CD14-positive monocyte (primary cell): ENCODE results near the gene LHB. TPM values are rescaled to one million over a fixed set of nuclear protein-coding genes. Genes with fewer than 3 reads are reported as not detected.
A peak's percentile ranks its signal among the peaks of the same experiment; 100 is the strongest.

ENCODE experiments used
- DNase-seq, 3 donors: peaks; one replicate each; pipeline ENCODE4 v3.0.0-alpha.2; 2011 to 2022
- H2AFZ ChIP-seq: 2 replicates; pipeline ENCODE4 v1.6.0; 2012; ENCODE audit warnings: mild to moderate bottlenecking, low read depth, low read length, inconsistent platforms; ENCODE audit not compliant: insufficient read depth, poor library complexity, severe bottlenecking
- H3K27ac ChIP-seq, 2 donors: 1 replicate in 1 of 2; 2 replicates in 1 of 2; pipeline ENCODE4 v1.5.1; 2012 to 2013; ENCODE audit warnings: low read length in 2 of 2, control low read depth in 1 of 2, inconsistent platforms in 1 of 2, low read depth in 1 of 2, mild to moderate bottlenecking in 1 of 2
- H3K27me3 ChIP-seq, 2 donors: one replicate each; pipeline versions ENCODE4 v1.6.0 to v1.6.1; 2011 to 2013; ENCODE audit warnings: low read length in 2 of 2; ENCODE audit not compliant: control insufficient read depth in 2 of 2, insufficient read depth in 2 of 2
- H3K36me3 ChIP-seq, 2 donors: replicated peaks in 1 of 2; 1 replicate in 1 of 2; 2 replicates in 1 of 2; pipeline versions ENCODE4 v1.5.1 to v1.6.1; 2012 to 2013; ENCODE audit warnings: low read length in 2 of 2, control low read depth in 1 of 2, inconsistent platforms in 1 of 2, mild to moderate bottlenecking in 1 of 2; ENCODE audit not compliant: insufficient read depth in 2 of 2, control insufficient read depth in 1 of 2
- H3K4me1 ChIP-seq, 2 donors: 1 replicate in 1 of 2; 2 replicates in 1 of 2; pipeline versions ENCODE4 v1.5.1 to v1.6.1; 2012 to 2013; ENCODE audit warnings: low read length in 2 of 2, control low read depth in 1 of 2, inconsistent platforms in 1 of 2, mild to moderate bottlenecking in 1 of 2, moderate library complexity in 1 of 2; ENCODE audit not compliant: insufficient read depth in 2 of 2, control insufficient read depth in 1 of 2
- H3K4me2 ChIP-seq: replicated peaks from 2 replicates; pipeline ENCODE3; 2012; ENCODE audit warnings: low read length, moderate library complexity, mild to moderate bottlenecking; ENCODE audit not compliant: poor library complexity, severe bottlenecking; ENCODE audit errors: extremely low read depth
- H3K4me3 ChIP-seq, 3 experiments: fragments of 200-600 bp in 1 of 3; sonication (generic) in 1 of 3; replicated peaks in 1 of 3; 1 replicate in 2 of 3; 2 replicates in 1 of 3; pipeline ENCODE4 v1.5.1; 2011 to 2013; ENCODE audit warnings: low read length in 3 of 3, mild to moderate bottlenecking in 3 of 3, control low read depth in 2 of 3, low read depth in 2 of 3, inconsistent platforms in 1 of 3, moderate library complexity in 1 of 3
- H3K79me2 ChIP-seq: 2 replicates; pipeline ENCODE4 v1.6.0; 2012; ENCODE audit warnings: mild to moderate bottlenecking, control low read depth, inconsistent platforms, low read length, moderate library complexity; ENCODE audit not compliant: insufficient read depth
- H3K9ac ChIP-seq: 2 replicates; pipeline ENCODE4 v1.6.0; 2017; ENCODE audit warnings: low read length, mild to moderate bottlenecking; ENCODE audit not compliant: insufficient read depth, poor library complexity, severe bottlenecking
- H3K9me3 ChIP-seq, 2 donors: replicated peaks in 1 of 2; 1 replicate in 1 of 2; 2 replicates in 1 of 2; pipeline versions ENCODE4 v1.5.1 to v1.6.1; 2012 to 2013; ENCODE audit warnings: low read length in 2 of 2, control low read depth in 1 of 2; ENCODE audit not compliant: control insufficient read depth in 1 of 2, insufficient read depth in 1 of 2
- H4K20me1 ChIP-seq: 2 replicates; pipeline ENCODE4 v1.6.0; 2012; ENCODE audit warnings: mild to moderate bottlenecking, low read length, control low read depth, moderate library complexity; ENCODE audit not compliant: insufficient read depth
- H3K27ac Mint-ChIP-seq, 7 donors: one replicate each; pipeline ENCODE4 v1.8.0; 2020; ENCODE audit warnings: mild to moderate bottlenecking in 7 of 7, mixed read lengths in 7 of 7, moderate library complexity in 6 of 7, inconsistent platforms in 2 of 7
- H3K27me3 Mint-ChIP-seq, 3 donors: one replicate each; pipeline ENCODE4 v1.8.0; 2021 to 2022; ENCODE audit warnings: low read depth in 3 of 3, mild to moderate bottlenecking in 3 of 3, mixed read lengths in 3 of 3, moderate library complexity in 3 of 3, inconsistent platforms in 1 of 3
- H3K36me3 Mint-ChIP-seq, 2 donors: one replicate each; pipeline ENCODE4 v1.8.0; 2020; ENCODE audit warnings: mixed read lengths in 2 of 2, inconsistent platforms in 1 of 2, mild to moderate bottlenecking in 1 of 2
- H3K4me1 Mint-ChIP-seq: one replicate; pipeline ENCODE4 v1.8.0; 2020; ENCODE audit warnings: mild to moderate bottlenecking, mixed read lengths
- H3K4me3 Mint-ChIP-seq, 2 donors: one replicate each; pipeline ENCODE4 v1.8.0; 2020; ENCODE audit warnings: mild to moderate bottlenecking in 2 of 2, mixed read lengths in 2 of 2, moderate library complexity in 1 of 2
- H3K9me3 Mint-ChIP-seq, 7 donors: one replicate each; pipeline ENCODE4 v1.8.0; 2020 to 2022; ENCODE audit warnings: mixed read lengths in 7 of 7, mild to moderate bottlenecking in 6 of 7, moderate library complexity in 6 of 7, inconsistent platforms in 2 of 7
- WGBS: methylation state at CpG from one replicate; pipeline ENCODE4 v1.1.5; 2013; ENCODE audit warnings: missing lambda C conversion rate; ENCODE audit not compliant: insufficient coverage; 5-methylcytosine and 5-hydroxymethylcytosine counted together
- intact Hi-C, 2 donors: fragments of 100-400 bp; cut with micrococcal nuclease; formaldehyde crosslinking; loops; one replicate each; pipeline versions ENCODE4 v1.15.0 to v1.15.1; 2023
- polyA plus RNA-seq, 3 donors: library from polyadenylated mRNA; depleted of rRNA in 1 of 3; unstranded in 2 of 3; stranded (reverse) in 1 of 3; fragments of 300-500 nt in 2 of 3; fragments of >200 nt in 1 of 3; fragmentation: Illumina TruSeq in 2 of 3; gene quantifications; 1 replicate in 2 of 3; 2 replicates in 1 of 3; pipeline ENCODE4 v1.2.3, GENCODE V29; 2012 to 2021
- TF ChIP-seq, protein P1 (sequence below): fragments of 200-600 bp; IDR thresholded peaks from one replicate; pipeline ENCODE4 v1.8.0; 2022; ENCODE audit warnings: antibody characterized with exemption, mild to moderate bottlenecking

Gene LHB
- polyA plus RNA-seq, 3 donors = 0.48 TPM; not detected in 2

DNA sequence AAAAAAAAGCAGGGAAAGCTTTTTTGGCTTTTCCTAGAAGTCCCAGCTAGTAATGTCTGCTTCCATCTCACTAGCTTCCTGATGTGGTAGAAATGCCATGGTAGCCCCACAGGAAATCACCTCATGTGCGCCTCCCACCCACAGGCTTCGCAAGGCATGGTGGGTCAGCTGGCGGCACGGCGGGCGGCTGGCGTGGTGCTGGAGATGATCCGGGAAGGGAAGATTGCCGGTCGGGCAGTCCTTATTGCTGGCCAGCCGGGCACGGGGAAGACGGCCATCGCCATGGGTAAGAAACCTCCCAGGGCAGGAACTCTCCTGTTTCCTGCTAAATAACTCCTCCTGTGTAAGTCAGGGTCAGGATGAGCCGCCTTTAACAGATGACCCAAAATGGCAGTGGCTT lies 12.8 kb downstream of the LHB start:
- Histone ChIP-seq H3K27me3 (no peaks in the 10 kb centered on the region), H3K4me1 (no peaks in the 10 kb centered on the region), H3K4me2 (no peak overlapping the region), H4K20me1 (no peaks in the 10 kb centered on the region), H3K36me3 (peaks cover 38 to 57% of the 10 kb centered on the region in 2 donors), H3K4me3 (no peak overlapping the region), H3K9me3 (no peaks in the 10 kb centered on the region), H3K79me2 (no peaks in the 10 kb centered on the region), H3K27ac (no peak overlapping the region), H3K9ac (no peak overlapping the region), H2AFZ (no peak overlapping the region)
- 99% methylated on average over 12 of the region's 15 CpGs for WGBS
- Mint-ChIP-seq H3K36me3 (peaks cover 41 to 74% of the 10 kb centered on the region in 2 donors), H3K4me1 (no peaks in the 10 kb centered on the region), H3K9me3 (no peaks in the 10 kb centered on the region), H3K27me3 (peaks cover 0 to 2% (median 2%) of the 10 kb centered on the region in 3 donors), H3K4me3 (no peak overlapping the region), H3K27ac (no peak overlapping the region)
- intact Hi-C loops = no loop called here
- no peak for DNase-seq
- TF ChIP-seq, protein P1, sequence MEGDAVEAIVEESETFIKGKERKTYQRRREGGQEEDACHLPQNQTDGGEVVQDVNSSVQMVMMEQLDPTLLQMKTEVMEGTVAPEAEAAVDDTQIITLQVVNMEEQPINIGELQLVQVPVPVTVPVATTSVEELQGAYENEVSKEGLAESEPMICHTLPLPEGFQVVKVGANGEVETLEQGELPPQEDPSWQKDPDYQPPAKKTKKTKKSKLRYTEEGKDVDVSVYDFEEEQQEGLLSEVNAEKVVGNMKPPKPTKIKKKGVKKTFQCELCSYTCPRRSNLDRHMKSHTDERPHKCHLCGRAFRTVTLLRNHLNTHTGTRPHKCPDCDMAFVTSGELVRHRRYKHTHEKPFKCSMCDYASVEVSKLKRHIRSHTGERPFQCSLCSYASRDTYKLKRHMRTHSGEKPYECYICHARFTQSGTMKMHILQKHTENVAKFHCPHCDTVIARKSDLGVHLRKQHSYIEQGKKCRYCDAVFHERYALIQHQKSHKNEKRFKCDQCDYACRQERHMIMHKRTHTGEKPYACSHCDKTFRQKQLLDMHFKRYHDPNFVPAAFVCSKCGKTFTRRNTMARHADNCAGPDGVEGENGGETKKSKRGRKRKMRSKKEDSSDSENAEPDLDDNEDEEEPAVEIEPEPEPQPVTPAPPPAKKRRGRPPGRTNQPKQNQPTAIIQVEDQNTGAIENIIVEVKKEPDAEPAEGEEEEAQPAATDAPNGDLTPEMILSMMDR = no peak

GRCh38 chr19:48999481-49000325 lies 17.2 kb downstream of the LHB start:
- H4K20me1 ChIP-seq = no peaks in the 10 kb centered on the region
- intact Hi-C loops = loop anchor here in 1 of 2 donors (10.0 kb wide), 1 partner anchor 675 kb away; the partner anchor contains the start of gene EMP3
- H3K27me3 ChIP-seq = no peaks in the 10 kb centered on the region
- peaks cover 31% of the 10 kb centered on the region for H3K79me2 ChIP-seq
- Mint-ChIP-seq H3K27me3 (peaks cover 0 to 2% (median 0%) of the 10 kb centered on the region in 3 donors), H3K27ac (peak overlapping the region in 3 of 7 donors; percentile 10 to 74 (median 42)), H3K4me1 (peaks cover 6% of the 10 kb centered on the region), H3K9me3 (no peaks in the 10 kb centered on the region), H3K4me3 (no peak overlapping the region), H3K36me3 (peaks cover 23 to 46% of the 10 kb centered on the region in 2 donors)
- no peak overlapping the region for H3K4me2 ChIP-seq
- no peaks in the 10 kb centered on the region for H3K9me3 ChIP-seq
- no peak overlapping the region for H3K27ac ChIP-seq
- peaks cover 15 to 30% of the 10 kb centered on the region in 2 donors for H3K36me3 ChIP-seq
- WGBS = 70% methylated on average over 15 of the region's 16 CpGs
- H3K4me1 ChIP-seq = peaks cover 3 to 7% of the 10 kb centered on the region in 2 donors
- H3K4me3 ChIP-seq = no peak overlapping the region
- H2AFZ ChIP-seq = no peak overlapping the region
- no peak overlapping the region for H3K9ac ChIP-seq
- TF ChIP-seq, protein P1 = peak; percentile 68
- DNase-seq = peak; percentile 31 to 58 (median 35)
